PC-3 (cell line): ENCODE data around the gene ATP7A. TPM values are rescaled to one million over a fixed set of nuclear protein-coding genes. Genes with fewer than 3 reads are reported as not detected.

ENCODE experiments used
- ATAC-seq: fragments of 200-7000 bp; cut with Tn5 transposase; 2 replicates; pipeline ENCODE4 v1.9.1; 2020; ENCODE audit warnings: mild to moderate bottlenecking, moderate library complexity
- BruUV-seq: library from RNA; stranded (reverse); fragments of 400-500 nt; replicated peaks from 2 replicates; lab custom pipeline; 2021; lab: Mats Ljungman, UMichigan
- CTCF ChIA-PET: fragments of 300-600 bp; sonication (Branson Sonifier 250); formaldehyde crosslinking; loops from one replicate; lab custom pipeline; 2022; ENCODE audit warnings: antibody characterized with exemption; lab: Charles Lee
- POLR2A ChIA-PET: fragments of 300-600 bp; sonication (Branson Sonifier 250); formaldehyde crosslinking; loops from one replicate; lab custom pipeline; 2022; ENCODE audit warnings: antibody characterized with exemption; ENCODE audit not compliant: unreplicated experiment; lab: Charles Lee
- DNase-seq: peaks from one replicate; pipeline ENCODE4 v3.0.0-alpha.2; 2015
- H2AFZ ChIP-seq: fragments of 300-600 bp; sonication (generic); 2 replicates; pipeline ENCODE4 v1.6.0; 2016; ENCODE audit warnings: antibody characterized with exemption, low read length
- H3F3A ChIP-seq: fragments of 300-600 bp; sonication (generic); one replicate; pipeline ENCODE4 v1.6.0; 2017; ENCODE audit warnings: antibody characterized with exemption, low read length, control low read depth, mild to moderate bottlenecking; ENCODE audit not compliant: unreplicated experiment
- H3K27ac ChIP-seq: fragments of 300-600 bp; sonication (generic); 2 replicates; pipeline ENCODE4 v1.5.1; 2016; ENCODE audit warnings: mild to moderate bottlenecking, low read length
- H3K27me3 ChIP-seq: fragments of 300-600 bp; sonication (generic); 2 replicates; pipeline ENCODE4 v1.6.1; 2016; ENCODE audit warnings: low read length, mixed read lengths
- H3K36me3 ChIP-seq: fragments of 300-600 bp; sonication (generic); 2 replicates; pipeline ENCODE4 v1.6.1; 2016; ENCODE audit warnings: low read depth, mixed run types, low read length, mixed read lengths
- H3K4me1 ChIP-seq: fragments of 300-600 bp; sonication (generic); 2 replicates; pipeline ENCODE4 v1.5.1; 2016; ENCODE audit warnings: low read length; ENCODE audit not compliant: insufficient read depth
- H3K4me2 ChIP-seq: fragments of 300-600 bp; sonication (generic); 2 replicates; pipeline ENCODE4 v1.6.0; 2016; ENCODE audit warnings: low read length
- H3K4me3 ChIP-seq: fragments of 300-600 bp; sonication (generic); 2 replicates; pipeline ENCODE4 v1.5.1; 2016; ENCODE audit warnings: mild to moderate bottlenecking, low read length, mixed read lengths
- H3K79me2 ChIP-seq: fragments of 300-600 bp; sonication (generic); 2 replicates; pipeline ENCODE4 v1.6.1; 2017; ENCODE audit warnings: low read length, mixed read lengths
- H3K9ac ChIP-seq: fragments of 300-600 bp; sonication (generic); 2 replicates; pipeline ENCODE4 v1.6.0; 2016; ENCODE audit warnings: mild to moderate bottlenecking, low read length
- H3K9me2 ChIP-seq: fragments of 300-600 bp; sonication (generic); replicated peaks from 2 replicates; pipeline ENCODE4 v1.6.1; 2016; ENCODE audit warnings: mixed run types, low read length, mixed read lengths
- H3K9me3 ChIP-seq: fragments of 300-600 bp; sonication (generic); 2 replicates; pipeline ENCODE4 v1.6.1; 2016; ENCODE audit warnings: low read length, mixed read lengths
- H4K20me1 ChIP-seq: fragments of 300-600 bp; sonication (generic); 2 replicates; pipeline ENCODE4 v1.6.1; 2016; ENCODE audit warnings: low read length, mixed read lengths
- EZH2 ChIP-seq: fragments of 300-600 bp; sonication (generic); IDR thresholded peaks from one replicate; pipeline ENCODE4 v1.6.1; 2017; ENCODE audit warnings: antibody characterized with exemption, mild to moderate bottlenecking, low read length; ENCODE audit not compliant: unreplicated experiment
- EZH2phosphoT487 ChIP-seq: fragments of 300-600 bp; sonication (generic); IDR thresholded peaks from 2 replicates; pipeline ENCODE4 v1.6.1; 2018; ENCODE audit warnings: mild to moderate bottlenecking, antibody characterized with exemption, low read length, borderline replicate concordance
- intact Hi-C: fragments of 100-400 bp; cut with micrococcal nuclease; formaldehyde crosslinking; loops from 2 replicates; pipeline ENCODE4 v1.9.0; 2023
- total RNA-seq: library from RNA; depleted of rRNA; stranded (reverse); fragments of >200 nt; gene quantifications from 2 replicates; pipeline ENCODE4 v1.2.3, GENCODE V29; 2014
- TF ChIP-seq, protein P1 (sequence below): fragments of 300-600 bp; sonication (generic); conservative IDR thresholded peaks from 2 replicates; pipeline ENCODE4 v1.5.1; 2017; ENCODE audit warnings: antibody characterized with exemption, low read depth, mild to moderate bottlenecking, low read length

Gene ATP7A
- total RNA-seq, 1 experiment from 2014 or later, result 3.4 TPM

DNA sequence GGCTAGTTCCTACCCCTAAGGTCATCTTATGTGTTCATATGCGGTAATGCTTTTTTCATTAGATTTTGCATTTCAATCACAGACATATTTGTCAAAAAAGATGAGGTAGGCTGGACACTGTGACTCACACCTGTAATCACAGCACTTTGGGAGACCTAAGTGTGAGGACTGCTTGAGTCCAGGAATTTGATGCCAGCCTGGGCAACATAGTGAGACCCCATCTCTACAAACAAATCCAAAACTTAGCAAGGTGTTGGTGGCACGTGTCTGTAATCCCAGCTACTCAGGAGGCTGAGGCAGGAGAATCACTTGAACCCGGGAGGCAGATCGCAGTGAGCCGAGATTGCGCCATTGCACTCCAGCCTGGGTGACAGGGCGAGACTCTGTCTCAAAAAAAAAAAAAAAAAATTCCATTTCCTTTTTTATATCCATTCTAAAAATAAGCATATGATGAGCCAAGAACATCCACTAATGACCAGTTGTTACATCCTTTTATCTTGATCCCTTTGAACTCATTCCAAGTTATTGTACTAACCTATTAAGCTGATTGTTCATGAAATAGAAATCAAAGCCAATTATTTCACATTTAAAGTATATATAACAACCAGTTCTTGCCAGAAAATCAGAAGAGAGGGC is 35.5 kb downstream of the ATP7A start:
- Histone ChIP-seq H3K4me1 (no peaks in the 10 kb centered on the region), H3K9me2 (no peaks in the 10 kb centered on the region), H3K27me3 (no peaks in the 10 kb centered on the region), H3F3A (no peaks in the 10 kb centered on the region), H3K9ac (no peak overlapping the region), H3K4me2 (no peak overlapping the region), H3K27ac (no peak overlapping the region), H4K20me1 (no peaks in the 10 kb centered on the region), H3K36me3 (no peaks in the 10 kb centered on the region), H3K9me3 (no peaks in the 10 kb centered on the region), H2AFZ (no peak overlapping the region), H3K4me3 (no peak overlapping the region), H3K79me2 (no peaks in the 10 kb centered on the region)
- ATAC-seq (no peak), DNase-seq (no peak)
- ChIA-PET POLR2A (no interaction called here), CTCF (no interaction called here)
- TF ChIP-seq, protein P1, sequence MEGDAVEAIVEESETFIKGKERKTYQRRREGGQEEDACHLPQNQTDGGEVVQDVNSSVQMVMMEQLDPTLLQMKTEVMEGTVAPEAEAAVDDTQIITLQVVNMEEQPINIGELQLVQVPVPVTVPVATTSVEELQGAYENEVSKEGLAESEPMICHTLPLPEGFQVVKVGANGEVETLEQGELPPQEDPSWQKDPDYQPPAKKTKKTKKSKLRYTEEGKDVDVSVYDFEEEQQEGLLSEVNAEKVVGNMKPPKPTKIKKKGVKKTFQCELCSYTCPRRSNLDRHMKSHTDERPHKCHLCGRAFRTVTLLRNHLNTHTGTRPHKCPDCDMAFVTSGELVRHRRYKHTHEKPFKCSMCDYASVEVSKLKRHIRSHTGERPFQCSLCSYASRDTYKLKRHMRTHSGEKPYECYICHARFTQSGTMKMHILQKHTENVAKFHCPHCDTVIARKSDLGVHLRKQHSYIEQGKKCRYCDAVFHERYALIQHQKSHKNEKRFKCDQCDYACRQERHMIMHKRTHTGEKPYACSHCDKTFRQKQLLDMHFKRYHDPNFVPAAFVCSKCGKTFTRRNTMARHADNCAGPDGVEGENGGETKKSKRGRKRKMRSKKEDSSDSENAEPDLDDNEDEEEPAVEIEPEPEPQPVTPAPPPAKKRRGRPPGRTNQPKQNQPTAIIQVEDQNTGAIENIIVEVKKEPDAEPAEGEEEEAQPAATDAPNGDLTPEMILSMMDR, result no peak
- TF ChIP-seq EZH2phosphoT487, result no peak
- no peak for TF ChIP-seq EZH2
- intact Hi-C loops, result no loop called here
- BruUV-seq, result no TSS peak

DNA sequence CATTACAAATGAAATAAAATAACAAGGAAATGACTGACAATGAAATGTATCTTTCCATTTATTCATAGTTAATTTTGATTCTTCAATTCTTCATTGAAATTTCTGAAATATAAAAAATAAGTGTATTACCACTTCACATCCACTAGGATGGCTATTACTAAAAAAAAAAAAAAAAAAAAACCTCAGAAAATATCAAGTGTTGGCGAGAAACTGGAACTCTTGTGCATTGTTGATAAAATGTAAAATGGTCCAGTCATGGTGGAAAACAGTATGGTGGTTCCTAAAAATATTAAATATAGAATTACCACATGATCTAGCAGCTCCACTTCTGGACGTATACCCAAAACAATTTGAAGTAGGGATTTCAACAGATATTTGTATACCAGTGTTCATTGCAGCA is 36.1 kb downstream of the ATP7A start:
- Histone ChIP-seq H3K4me2 (no peak overlapping the region), H3K9me2 (no peaks in the 10 kb centered on the region), H3K36me3 (no peaks in the 10 kb centered on the region), H3K9ac (no peak overlapping the region), H2AFZ (no peak overlapping the region), H4K20me1 (no peaks in the 10 kb centered on the region), H3K4me1 (no peaks in the 10 kb centered on the region), H3K79me2 (no peaks in the 10 kb centered on the region), H3K9me3 (no peaks in the 10 kb centered on the region), H3K27me3 (no peaks in the 10 kb centered on the region), H3F3A (no peaks in the 10 kb centered on the region), H3K4me3 (no peak overlapping the region), H3K27ac (no peak overlapping the region)
- DNase-seq (no peak), ATAC-seq (no peak)
- ChIA-PET CTCF (no interaction called here), POLR2A (no interaction called here)
- intact Hi-C loops, result no loop called here
- TF ChIP-seq, protein P1, result no peak; the same call in 1 of the 2 replicates
- no TSS peak for BruUV-seq

DNA sequence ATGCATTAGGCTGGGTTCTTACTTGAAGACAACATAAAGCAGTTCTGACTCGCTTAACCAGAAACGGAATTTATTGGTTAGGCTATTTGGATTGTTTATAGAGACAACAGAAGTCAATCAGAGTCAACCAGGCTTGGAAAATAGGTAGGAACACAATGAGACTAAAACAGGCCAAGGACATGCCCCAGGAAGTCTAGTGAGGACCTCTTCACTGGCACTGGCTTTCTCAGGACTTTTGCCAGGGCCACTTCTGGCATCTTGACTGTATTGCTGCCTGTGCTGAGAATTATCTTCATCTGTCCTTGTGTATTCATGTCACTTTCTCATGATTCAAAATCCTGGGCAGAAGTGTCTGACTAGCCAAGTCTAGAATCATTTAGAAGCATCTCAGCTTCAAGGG is 39.3 kb downstream of the ATP7A start:
- TF ChIP-seq EZH2phosphoT487 (no peak), EZH2 (no peak)
- TF ChIP-seq, protein P1, result no peak
- Histone ChIP-seq H3K9me2 (no peaks in the 10 kb centered on the region), H3K79me2 (no peaks in the 10 kb centered on the region), H3K27me3 (no peaks in the 10 kb centered on the region), H4K20me1 (no peaks in the 10 kb centered on the region), H3F3A (no peaks in the 10 kb centered on the region), H3K4me3 (no peak overlapping the region), H3K27ac (no peak overlapping the region), H3K4me1 (peaks cover 12% of the 10 kb centered on the region), H2AFZ (no peak overlapping the region), H3K4me2 (no peak overlapping the region), H3K9ac (no peak overlapping the region), H3K9me3 (no peaks in the 10 kb centered on the region), H3K36me3 (no peaks in the 10 kb centered on the region)
- ChIA-PET CTCF (no interaction called here), POLR2A (no interaction called here)
- intact Hi-C loops, result no loop called here
- BruUV-seq, result no TSS peak
- ATAC-seq (no peak), DNase-seq (no peak)
